ENCODE results near the gene CCHCR1. TPM values are rescaled to one million over a fixed set of nuclear protein-coding genes. Genes with fewer than 3 reads are reported as not detected.

The CCHCR1 gene
- total and polyA plus RNA-seq, 2 of the 13 experiments (the other 11 are each of a cell fraction or from before 2014, with no cell fraction given) = 14.6 to 28.2 TPM

- TF ChIP-seq RFX5 (IDR thresholded peaks at IDR 0.05; ENCODE audit: low read depth, low read length) (0 out of 2 replicates have a peak, but pooled peaks have one; percentile 1), SIX1 (CRISPR knock-in tag; IDR thresholded peaks at IDR 0.05; ENCODE audit: borderline replicate concordance) (no peak), ZNF30 (CRISPR knock-in tag; IDR thresholded peaks at IDR 0.05) (no peak), HNRNPLL (IDR thresholded peaks at IDR 0.05; ENCODE audit: low read depth, low read length, poor library complexity, severe bottlenecking) (peak; percentile 79), XRCC5 (optimal IDR thresholded peaks at IDR 0.05; ENCODE audit: low read length) (peak; percentile 46), ZNF749 (CRISPR knock-in tag; IDR thresholded peaks at IDR 0.05; ENCODE audit: borderline replicate concordance) (no peak), ZNF124 (CRISPR knock-in tag; IDR thresholded peaks at IDR 0.05) (no peak; the same call in 1 of the 2 replicates), ZFP37 (CRISPR knock-in tag; IDR thresholded peaks at IDR 0.05; ENCODE audit: borderline replicate concordance) (no peak), ZNF775 (CRISPR knock-in tag; IDR thresholded peaks at IDR 0.05; ENCODE audit: borderline replicate concordance) (no peak), NFKBIZ (CRISPR knock-in tag; IDR thresholded peaks at IDR 0.05) (peak; percentile 49; the same call in 1 of the 2 replicates), HOXA5 (CRISPR knock-in tag; IDR thresholded peaks at IDR 0.05) (no peak), ZEB1 (IDR thresholded peaks at IDR 0.05; ENCODE audit: insufficient replicate concordance, low read depth) (peak; percentile 81), SRY (CRISPR knock-in tag; IDR thresholded peaks at IDR 0.05) (peak; percentile 53; the same call in 1 of the 2 replicates), ZSCAN12 (CRISPR knock-in tag; IDR thresholded peaks at IDR 0.05) (no peak), LCORL (IDR thresholded peaks at IDR 0.05) (no peak), LCORL (CRISPR knock-in tag; IDR thresholded peaks at IDR 0.05) (peak; percentile 13; the same call in 1 of the 2 replicates), SMAD1 (CRISPR knock-in tag; IDR thresholded peaks at IDR 0.05; ENCODE audit: borderline replicate concordance, low read depth) (no peak), REL (CRISPR knock-in tag; conservative IDR thresholded peaks at IDR 0.05) (peak; percentile 76; the same call in 1 of the 2 replicates), ZBTB7A (CRISPR knock-in tag; IDR thresholded peaks at IDR 0.05) (peak; percentile 40; the same call in 1 of the 2 replicates), AKAP8 (CRISPR knock-in tag; IDR thresholded peaks at IDR 0.05) (no peak), ZBTB43 (CRISPR knock-in tag; conservative IDR thresholded peaks at IDR 0.05) (no peak), ONECUT2 (CRISPR knock-in tag; IDR thresholded peaks at IDR 0.05) (no peak), HDAC2 (CRISPR knock-in tag; IDR thresholded peaks at IDR 0.05) (peak; percentile 68; the same call in 1 of the 2 replicates), BATF2 (CRISPR knock-in tag; IDR thresholded peaks at IDR 0.05) (0 out of 2 replicates have a peak, but pooled peaks have one; percentile 41), ARID5B (CRISPR knock-in tag; IDR thresholded peaks at IDR 0.05) (peak; percentile 53)
Measured at GRCh38 chr6:31197559-31198305, 40.1 kb upstream of the CCHCR1 start (continued).

All from HepG2 (cell line).